Stomach (tissue), 9 donors: ENCODE measurements around the gene RASSF10. TPM values are rescaled to one million over a fixed set of nuclear protein-coding genes. Genes with fewer than 3 reads are reported as not detected.

Source experiments
- DNase-seq, 2 donors: peaks; one replicate each; pipeline versions ENCODE4 v3.0.0 to v3.0.0-alpha.2; 2013 to 2019
- H3K27ac ChIP-seq, 5 donors: fragments of 200-600 bp in 4 of 5; sonication (generic) in 4 of 5; one replicate each; pipeline ENCODE4 v1.5.1; 2013 to 2019; ENCODE audit warnings: mild to moderate bottlenecking in 1 of 5, moderate library complexity in 1 of 5
- H3K27me3 ChIP-seq, 3 donors: fragments of 200-600 bp; sonication (generic); one replicate each; pipeline ENCODE4 v1.5.1; 2017 to 2019; ENCODE audit warnings: mixed run types in 1 of 3
- H3K36me3 ChIP-seq, 4 donors: fragments of 200-600 bp; sonication (generic); 1 replicate in 3 of 4; 2 replicates in 1 of 4; pipeline ENCODE4 v1.5.1; 2016 to 2019
- H3K4me1 ChIP-seq, 4 donors: fragments of 200-600 bp; sonication (generic); one replicate each; pipeline ENCODE4 v1.5.1; 2016 to 2019
- H3K4me3 ChIP-seq, 4 donors: fragments of 200-600 bp; sonication (generic) in 3 of 4; one replicate each; pipeline ENCODE4 v1.5.1; 2016 to 2019; ENCODE audit warnings: mild to moderate bottlenecking in 1 of 4
- H3K9me3 ChIP-seq, 4 donors: fragments of 200-600 bp; sonication (generic); one replicate each; pipeline ENCODE4 v1.5.1; 2016 to 2019
- EP300 ChIP-seq: sonication (generic); formaldehyde crosslinking; IDR thresholded peaks from one replicate; pipeline ENCODE4 v1.6.1; 2017; ENCODE audit warnings: antibody characterized with exemption
- POLR2A ChIP-seq, 4 donors: fragments of 450-650 bp; IDR thresholded peaks; one replicate each; pipeline ENCODE4 v1.6.1; 2016; ENCODE audit warnings: antibody characterized with exemption in 4 of 4, control low read depth in 2 of 4, mild to moderate bottlenecking in 1 of 4, moderate library complexity in 1 of 4
- POLR2AphosphoS5 ChIP-seq, 3 donors: sonication (generic); formaldehyde crosslinking; IDR thresholded peaks; one replicate each; pipeline ENCODE4 v1.6.1; 2016; ENCODE audit warnings: antibody characterized with exemption in 3 of 3
- WGBS, 5 donors: extraction: QIAGEN DNeasy Blood & Tissue Kit in 3 of 5; methylation state at CpG; one replicate each; pipeline versions ENCODE4 v1.1.5 to v1.1.7; 2013 to 2018; 5-methylcytosine and 5-hydroxymethylcytosine counted together
- intact Hi-C: fragments of 100-400 bp; cut with DNase I; formaldehyde crosslinking; loops from one replicate; pipeline ENCODE4 v1.15.1; 2023; ENCODE audit warnings: low total_unique reads
- polyA plus RNA-seq, 3 donors: library from polyadenylated mRNA; stranded (reverse); fragments of 200-250 nt; gene quantifications; one replicate each; pipeline ENCODE4 v1.2.3, GENCODE V29; 2013
- total RNA-seq, 5 donors: library from RNA; depleted of rRNA; stranded (reverse); fragments of >200 nt; gene quantifications; one replicate each; pipeline versions ENCODE4 v1.1.0 to v1.2.3, GENCODE V29; 2014 to 2016
- TF ChIP-seq, protein P1 (sequence below), 7 experiments: fragments of 450-650 bp in 4 of 7; fragments of 200-600 bp in 3 of 7; sonication (generic) in 3 of 7; IDR thresholded peaks; one replicate each; pipeline ENCODE4 v1.5.1; 2016 to 2019; ENCODE audit warnings: antibody characterized with exemption in 7 of 7, control low read depth in 2 of 7, mild to moderate bottlenecking in 1 of 7
- donor health status: healthy with polysubstance abuse.
- donor health status: Bipolar disorder and iron deficiency.
- donor health status: healthy.

RASSF10 gene
- total and polyA plus RNA-seq, 8 donors = 0.58 to 7.0 (median 2.5) TPM

DNA sequence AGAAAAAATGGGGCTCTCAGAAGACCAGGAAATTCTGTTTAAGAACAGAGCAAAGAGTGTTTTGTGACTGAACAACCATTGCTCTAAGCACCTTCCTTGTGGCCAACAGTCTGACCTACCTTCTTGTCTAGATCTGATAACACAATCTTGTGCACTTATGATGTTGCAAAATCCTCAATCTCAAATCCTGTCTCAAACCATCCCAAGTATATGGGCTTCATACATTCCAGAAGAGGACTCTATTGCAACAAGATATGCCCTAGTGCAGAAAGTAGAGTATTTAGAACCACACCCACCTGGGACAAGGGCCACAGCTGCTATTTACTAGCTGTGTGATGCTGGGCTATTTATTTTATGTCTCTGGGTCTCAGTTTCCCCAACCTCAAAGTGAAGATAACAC lies 27.1 kb downstream of the RASSF10 start:
- no peaks in the 10 kb centered on the region for H3K36me3 ChIP-seq
- H3K4me1 ChIP-seq = peaks cover 0 to 13% (median 5%) of the 10 kb centered on the region in 4 donors
- TF ChIP-seq EP300 (no peak), POLR2AphosphoS5 (IDR thresholded peaks at IDR 0.05) (no peak), POLR2A (IDR thresholded peaks at IDR 0.05) (no peak)
- TF ChIP-seq, protein P1, sequence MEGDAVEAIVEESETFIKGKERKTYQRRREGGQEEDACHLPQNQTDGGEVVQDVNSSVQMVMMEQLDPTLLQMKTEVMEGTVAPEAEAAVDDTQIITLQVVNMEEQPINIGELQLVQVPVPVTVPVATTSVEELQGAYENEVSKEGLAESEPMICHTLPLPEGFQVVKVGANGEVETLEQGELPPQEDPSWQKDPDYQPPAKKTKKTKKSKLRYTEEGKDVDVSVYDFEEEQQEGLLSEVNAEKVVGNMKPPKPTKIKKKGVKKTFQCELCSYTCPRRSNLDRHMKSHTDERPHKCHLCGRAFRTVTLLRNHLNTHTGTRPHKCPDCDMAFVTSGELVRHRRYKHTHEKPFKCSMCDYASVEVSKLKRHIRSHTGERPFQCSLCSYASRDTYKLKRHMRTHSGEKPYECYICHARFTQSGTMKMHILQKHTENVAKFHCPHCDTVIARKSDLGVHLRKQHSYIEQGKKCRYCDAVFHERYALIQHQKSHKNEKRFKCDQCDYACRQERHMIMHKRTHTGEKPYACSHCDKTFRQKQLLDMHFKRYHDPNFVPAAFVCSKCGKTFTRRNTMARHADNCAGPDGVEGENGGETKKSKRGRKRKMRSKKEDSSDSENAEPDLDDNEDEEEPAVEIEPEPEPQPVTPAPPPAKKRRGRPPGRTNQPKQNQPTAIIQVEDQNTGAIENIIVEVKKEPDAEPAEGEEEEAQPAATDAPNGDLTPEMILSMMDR (IDR thresholded peaks at IDR 0.05) = no peak
- H3K4me3 ChIP-seq = no peak overlapping the region
- intact Hi-C loops = no loop called here
- H3K27me3 ChIP-seq = no peaks in the 10 kb centered on the region
- no peaks in the 10 kb centered on the region for H3K9me3 ChIP-seq
- H3K27ac ChIP-seq = no peak overlapping the region
- no peak for DNase-seq

DNA sequence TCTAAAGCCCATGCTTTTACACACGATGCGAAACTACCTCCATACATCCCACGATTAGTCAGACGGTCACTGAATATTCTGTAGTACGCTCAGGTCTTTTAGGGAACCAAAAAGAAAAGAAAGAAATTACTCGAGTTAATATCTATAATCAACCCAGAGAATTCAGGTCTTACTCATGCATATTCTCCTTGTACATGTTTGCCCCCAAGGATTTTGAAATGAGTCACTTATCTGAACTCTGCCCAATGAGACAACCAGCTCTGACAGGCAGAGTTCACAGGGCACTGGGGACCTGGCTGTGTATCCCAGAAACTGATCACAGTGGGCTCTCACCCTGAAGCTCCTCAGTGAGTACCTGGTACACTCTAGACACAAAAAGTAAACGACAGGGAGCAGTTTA lies 29.2 kb downstream of the RASSF10 start:
- peaks cover 6 to 19% (median 14%) of the 10 kb centered on the region in 4 donors for H3K4me1 ChIP-seq
- no peak for DNase-seq
- intact Hi-C loops = no loop called here
- H3K36me3 ChIP-seq = no peaks in the 10 kb centered on the region
- no peak overlapping the region for H3K27ac ChIP-seq
- no peaks in the 10 kb centered on the region for H3K27me3 ChIP-seq
- H3K4me3 ChIP-seq = no peak overlapping the region
- WGBS, 5 donors = 70 to 78% (median 74%) methylated on average over 7 of the region's 7 CpGs
- no peak for TF ChIP-seq EP300
- no peak for TF ChIP-seq POLR2AphosphoS5 (IDR thresholded peaks at IDR 0.05)
- TF ChIP-seq, protein P1 (IDR thresholded peaks at IDR 0.05) = no peak
- TF ChIP-seq POLR2A (IDR thresholded peaks at IDR 0.05) = no peak
- H3K9me3 ChIP-seq = no peaks in the 10 kb centered on the region

DNA sequence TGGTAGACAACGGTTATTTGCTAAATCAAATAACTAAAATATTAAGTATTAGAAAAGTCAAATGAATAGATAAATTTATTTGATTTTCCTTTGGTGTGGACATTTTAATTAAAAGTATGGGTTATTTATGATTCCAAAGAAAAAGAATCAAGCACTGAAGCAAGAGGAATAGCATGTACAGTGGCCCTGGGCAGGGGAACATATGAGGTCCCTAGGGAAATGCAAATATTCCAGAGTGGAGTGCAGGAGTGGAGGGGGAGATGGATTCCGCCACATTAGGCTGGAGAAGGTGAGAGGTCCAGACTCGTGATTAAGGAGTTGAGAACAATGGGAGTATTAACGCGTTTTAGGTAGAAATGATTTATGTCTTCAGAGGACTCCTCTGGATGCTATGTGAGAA lies 30.0 kb downstream of the RASSF10 start:
- intact Hi-C loops = no loop called here
- H3K27ac ChIP-seq = no peak overlapping the region
- H3K4me3 ChIP-seq = no peak overlapping the region
- no peak for DNase-seq
- no peak for TF ChIP-seq EP300
- no peak for TF ChIP-seq POLR2A (IDR thresholded peaks at IDR 0.05)
- TF ChIP-seq, protein P1 (IDR thresholded peaks at IDR 0.05) = no peak
- TF ChIP-seq POLR2AphosphoS5 (IDR thresholded peaks at IDR 0.05) = no peak
- WGBS, 5 donors = 75 to 84% (median 81%) methylated on average over 5 of the region's 5 CpGs
- no peaks in the 10 kb centered on the region for H3K36me3 ChIP-seq
- no peaks in the 10 kb centered on the region for H3K9me3 ChIP-seq
- no peaks in the 10 kb centered on the region for H3K27me3 ChIP-seq
- H3K4me1 ChIP-seq = peaks cover 12 to 27% (median 19%) of the 10 kb centered on the region in 4 donors

DNA sequence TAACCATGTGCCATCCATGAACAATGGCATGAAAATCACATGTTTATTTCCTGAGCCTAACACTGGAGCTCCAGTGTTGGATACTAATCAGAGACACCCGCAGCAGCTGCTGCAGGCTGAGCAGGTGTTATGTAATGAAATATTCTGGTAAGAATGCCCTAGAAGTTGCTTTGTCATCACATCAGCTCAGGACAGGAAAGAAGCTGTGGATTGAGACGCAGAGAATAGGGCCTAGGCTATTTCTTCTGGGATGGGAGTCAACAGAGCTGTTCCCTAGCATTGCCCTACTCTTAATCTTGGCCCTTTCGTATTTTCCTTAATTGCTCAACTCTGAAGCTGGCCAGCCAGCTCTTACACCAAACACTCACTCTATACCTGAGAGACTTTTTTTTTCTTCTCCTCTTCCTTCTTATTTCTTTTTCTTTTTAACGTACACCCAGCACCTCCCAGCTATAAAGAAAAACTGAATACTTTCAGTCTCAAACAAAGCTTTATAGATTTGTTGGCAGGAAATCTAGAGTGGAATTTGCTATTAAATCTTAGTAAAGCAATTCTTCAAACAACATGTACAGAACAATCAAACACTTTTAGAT lies 31.9 kb downstream of the RASSF10 start:
- 18 to 48% (median 30%) methylated on average over 4 of the region's 4 CpGs for WGBS, 5 donors
- TF ChIP-seq EP300 (no peak), POLR2AphosphoS5 (IDR thresholded peaks at IDR 0.05) (no peak), POLR2A (IDR thresholded peaks at IDR 0.05) (no peak)
- TF ChIP-seq, protein P1 (IDR thresholded peaks at IDR 0.05) = no peak
- H3K9me3 ChIP-seq = no peaks in the 10 kb centered on the region
- H3K4me1 ChIP-seq = peaks cover 12 to 29% (median 19%) of the 10 kb centered on the region in 4 donors
- H3K27ac ChIP-seq = peak overlapping the region in 4 of 5 donors; percentile 9 to 57 (median 34)
- no peaks in the 10 kb centered on the region for H3K36me3 ChIP-seq
- no peak overlapping the region for H3K4me3 ChIP-seq
- H3K27me3 ChIP-seq = no peaks in the 10 kb centered on the region
- no peak for DNase-seq
- intact Hi-C loops = no loop called here
